ENCODE results near the gene VSTM2L.

GRCh38 chr20:37869334-37869861, 33.5 kb upstream of the VSTM2L start:
- TF ChIP-seq CTCF (IDR thresholded peaks at IDR 0.05) (no peak), EP300 (IDR thresholded peaks at IDR 0.05) (no peak)

All from suprapubic skin (tissue), 3 donors.